Hematopoietic multipotent progenitor cell treated with erythropoietin and hydrocortisone succinate and interleukin-3 and kit ligand, for 8 days (in vitro differentiated cells): ENCODE data around the gene WDR33.

Experiments used
- DNase-seq: peaks from one replicate; pipeline ENCODE4 v3.0.0-alpha.2; 2015

Gene WDR33

DNA sequence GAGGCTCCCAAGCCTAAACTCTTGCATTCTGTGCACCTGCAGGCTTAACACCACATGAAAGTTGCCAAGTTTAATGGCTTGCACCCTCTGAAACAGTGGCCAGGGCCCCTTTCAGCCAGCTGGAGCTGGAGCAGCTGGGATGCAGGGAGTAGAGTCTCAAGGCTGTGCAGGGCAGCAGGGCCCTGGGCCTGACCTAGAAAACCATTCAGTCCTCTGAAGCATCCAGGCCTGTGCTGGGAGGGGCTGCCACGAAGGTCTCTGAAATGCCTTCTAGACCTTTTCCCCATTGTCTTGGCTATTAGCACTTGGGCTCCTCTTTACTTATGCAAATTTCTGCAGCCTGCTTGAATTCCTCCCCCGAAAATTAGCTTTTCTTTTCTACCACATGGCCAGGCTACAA is 120.3 kb downstream of the WDR33 start:
- DNase-seq: no peak

DNA sequence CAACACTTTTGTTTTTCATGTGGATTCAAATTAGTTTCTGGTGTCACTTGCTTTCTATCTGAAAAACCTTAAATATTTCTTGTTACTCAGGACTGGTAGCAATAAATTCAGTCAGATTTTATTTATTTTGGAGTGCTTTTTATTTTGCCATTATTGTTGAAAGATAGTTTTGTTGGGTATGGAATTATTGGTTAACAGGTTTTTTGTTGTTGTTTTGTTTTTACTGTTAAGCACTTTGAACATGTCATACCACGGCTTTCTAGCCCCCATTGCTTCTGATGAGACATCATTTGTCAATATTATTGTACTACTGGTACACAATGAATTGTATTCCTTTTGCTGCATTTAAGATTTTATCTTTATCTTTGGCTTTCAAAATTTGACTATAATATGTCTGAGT is 122.6 kb downstream of the WDR33 start:
- no peak for DNase-seq

DNA sequence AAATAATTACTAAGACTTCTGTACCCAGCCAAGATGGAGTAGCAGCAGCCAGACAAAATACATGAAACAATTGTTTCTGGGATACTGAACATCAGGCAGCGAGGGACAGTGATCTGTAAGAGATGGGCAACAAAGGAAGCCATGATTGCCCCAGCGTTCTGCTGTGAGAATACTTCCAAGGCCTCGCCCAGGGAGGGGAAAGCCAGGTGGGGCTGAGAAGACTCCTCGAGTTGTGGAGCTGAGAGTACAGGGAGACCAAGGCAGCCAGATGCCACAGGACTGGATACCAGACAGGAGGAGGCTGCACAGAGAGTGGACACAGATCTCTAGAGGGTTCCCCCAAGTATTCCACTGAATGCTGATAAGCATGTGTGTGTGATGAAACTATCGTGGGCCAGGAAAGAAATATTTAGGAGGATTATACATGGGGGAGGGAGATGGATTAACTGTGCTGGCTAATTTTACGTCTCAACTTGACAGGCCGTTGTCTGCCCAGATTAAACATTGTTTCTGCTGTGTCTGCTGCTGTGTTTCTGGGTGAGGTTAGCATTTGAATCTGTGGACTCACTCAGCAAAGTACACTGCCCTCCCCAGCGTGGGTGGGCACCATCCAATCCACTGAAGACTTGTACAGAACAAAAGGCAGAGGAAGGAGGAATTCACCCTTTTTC is 125.4 kb downstream of the WDR33 start:
- DNase-seq: no peak

DNA sequence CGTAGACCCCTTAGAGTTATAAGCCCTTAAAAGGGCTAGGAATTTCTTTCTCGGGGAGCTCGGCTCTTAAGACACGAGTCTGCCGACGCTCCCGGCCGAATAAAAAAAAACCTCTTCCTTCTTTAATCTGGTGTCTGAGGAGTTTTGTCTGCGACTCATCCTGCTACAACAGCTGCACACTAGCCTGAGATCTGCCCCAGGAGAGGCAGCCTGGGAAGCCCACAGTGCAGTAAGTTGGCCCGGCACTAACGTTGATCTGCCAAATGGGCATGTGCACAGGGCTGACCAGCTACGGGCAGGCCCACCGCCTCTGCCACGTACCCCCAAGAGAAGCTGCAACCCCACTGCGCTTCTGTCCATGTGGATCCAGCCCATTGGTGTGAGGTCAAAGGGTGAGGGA is 127.2 kb downstream of the WDR33 start:
- DNase-seq: no peak

DNA sequence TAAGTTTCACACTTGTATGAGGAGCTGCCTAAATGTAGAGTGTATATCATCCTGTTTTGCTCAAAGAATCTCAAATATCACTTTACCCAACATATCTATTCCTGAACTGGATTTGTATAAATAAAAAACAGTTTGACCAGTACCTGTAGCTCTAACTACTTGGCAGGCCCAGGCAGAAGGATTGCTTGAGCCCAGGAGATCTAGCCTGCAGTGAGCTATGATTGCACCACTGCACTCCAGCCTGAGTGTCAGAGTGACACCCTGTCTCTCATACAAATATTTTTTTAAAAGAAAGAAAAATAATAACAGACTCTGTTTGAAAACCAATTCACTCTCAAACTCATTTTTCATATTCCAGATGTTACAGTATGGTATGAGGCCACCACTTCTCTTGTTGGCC is 127.9 kb downstream of the WDR33 start:
- DNase-seq: no peak

DNA sequence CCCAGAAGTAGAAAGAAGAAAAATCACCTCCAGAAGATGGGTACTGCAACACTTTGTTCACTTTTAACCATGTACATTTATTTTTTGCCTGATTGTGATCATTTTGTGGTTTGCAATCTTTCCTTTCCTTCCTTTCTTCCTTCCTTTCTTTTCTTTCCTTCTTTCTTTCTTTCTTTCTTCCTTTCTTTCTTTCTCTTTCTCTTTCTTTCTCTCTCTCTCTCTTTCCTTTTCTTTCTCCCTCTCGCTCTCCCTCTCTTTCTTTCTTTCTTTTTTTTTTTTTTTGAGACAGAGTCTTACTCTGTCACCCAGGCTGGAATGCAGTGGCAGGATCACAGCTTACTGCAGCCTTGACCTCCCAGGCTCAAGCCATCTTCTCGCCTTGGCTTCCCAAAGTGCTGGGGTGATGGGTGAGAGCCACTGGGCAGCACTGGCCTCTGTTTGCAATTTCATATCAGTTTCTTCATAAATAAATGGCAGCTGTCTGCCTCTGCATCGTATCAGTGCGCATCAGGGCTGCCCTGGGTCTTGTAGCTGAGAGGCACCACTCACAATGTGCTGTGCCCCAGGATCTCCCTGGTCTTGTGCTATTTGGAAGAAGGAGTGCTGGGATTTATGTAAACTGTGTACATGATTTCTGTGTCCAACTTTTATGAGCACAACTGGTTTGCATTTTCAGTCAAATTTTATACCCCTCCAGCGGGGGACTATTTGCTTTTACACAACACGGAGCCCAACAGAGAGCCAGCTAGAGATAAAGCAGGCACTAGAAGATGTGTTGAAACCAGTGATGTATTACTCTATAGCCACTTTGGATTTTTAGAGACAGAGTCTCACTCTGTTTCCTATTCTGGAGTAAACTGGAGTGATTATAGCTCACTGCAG is 128.8 kb downstream of the WDR33 start:
- DNase-seq: no peak

DNA sequence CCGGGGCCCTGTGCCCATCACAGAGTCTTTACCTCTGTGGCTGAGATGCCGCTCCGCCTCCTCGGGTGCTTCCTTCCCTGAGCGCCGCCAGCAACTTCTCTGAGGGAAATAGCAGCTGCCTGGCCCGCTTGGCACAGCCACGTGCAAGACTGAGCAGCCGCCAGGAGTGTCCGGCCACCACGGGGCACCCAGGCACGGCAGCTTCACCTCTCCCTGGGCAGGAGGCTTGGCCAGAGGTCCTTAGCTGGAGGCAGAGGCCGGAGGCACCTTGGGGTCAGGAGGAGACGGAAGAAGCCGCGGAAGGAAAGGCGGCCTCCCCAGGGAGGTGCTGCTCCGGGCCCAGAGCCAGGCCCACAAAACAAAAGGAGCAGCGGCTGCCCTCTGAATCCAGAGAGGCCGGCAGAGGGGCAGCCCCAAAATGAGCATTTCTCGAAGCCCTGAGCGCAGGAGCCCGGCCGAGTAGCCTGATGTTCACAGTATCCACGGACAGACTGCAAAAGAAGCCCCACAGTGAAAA is 129.6 kb downstream of the WDR33 start:
- no peak for DNase-seq

DNA sequence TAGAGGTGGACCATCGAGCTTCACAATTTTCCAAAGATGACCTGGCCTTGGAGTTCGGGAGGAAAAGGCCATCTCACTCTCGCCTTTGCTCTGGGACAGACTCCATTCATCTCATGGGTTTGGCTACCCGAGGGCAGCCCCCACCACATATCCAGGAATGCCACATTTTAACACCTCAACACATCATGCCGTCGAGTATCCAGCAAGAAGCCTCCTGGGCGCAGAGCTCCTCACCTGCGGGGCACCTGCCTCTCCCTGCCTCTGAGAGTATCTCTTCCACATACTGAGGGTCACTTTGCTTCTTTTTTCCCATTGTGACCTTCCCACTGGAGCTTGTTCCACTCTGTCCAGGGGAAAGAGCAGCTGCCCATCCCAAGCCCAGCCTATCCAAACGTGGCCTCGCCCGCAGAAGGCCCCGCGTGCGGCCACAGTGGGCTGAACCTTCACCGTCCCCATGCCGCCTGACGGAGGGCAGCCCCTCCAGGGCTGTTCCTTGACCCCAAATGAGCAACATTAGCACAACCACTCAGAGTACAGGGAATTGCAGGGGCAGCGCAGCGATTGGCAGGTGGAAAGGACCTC is 130.2 kb downstream of the WDR33 start:
- DNase-seq: no peak

DNA sequence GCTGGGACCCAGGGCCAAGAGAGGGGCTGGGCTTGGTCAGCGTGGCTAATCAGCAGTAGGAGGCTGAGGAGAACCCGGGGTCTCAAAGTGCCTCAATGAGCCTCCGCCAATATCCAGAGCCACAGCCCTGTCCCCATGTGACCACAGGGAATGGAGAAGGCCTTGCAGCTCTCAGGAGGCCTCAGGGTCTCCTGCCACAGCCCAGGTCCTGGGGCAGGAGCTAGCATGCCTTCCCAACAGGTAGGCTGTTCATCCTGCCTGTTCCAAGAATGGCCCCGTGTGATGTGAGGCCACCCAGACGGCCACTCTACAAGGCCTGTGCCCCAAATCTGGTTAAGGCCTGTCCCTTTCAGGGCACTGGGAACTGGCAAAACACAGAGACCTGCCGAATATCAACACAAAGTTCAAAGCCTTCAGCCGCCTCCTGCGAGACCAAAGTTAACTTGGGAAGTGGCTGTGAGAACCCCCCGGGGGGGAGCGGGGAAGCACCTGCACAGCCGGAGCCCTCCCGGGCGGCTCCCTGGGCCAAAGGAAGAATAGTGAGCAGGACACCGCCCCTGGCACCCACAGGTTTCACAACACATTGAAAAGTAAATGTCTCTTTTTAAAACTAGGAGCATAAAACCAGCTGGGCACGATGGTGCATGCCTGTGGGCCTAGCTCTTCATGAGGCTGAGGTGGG is 131.2 kb downstream of the WDR33 start:
- no peak for DNase-seq

DNA sequence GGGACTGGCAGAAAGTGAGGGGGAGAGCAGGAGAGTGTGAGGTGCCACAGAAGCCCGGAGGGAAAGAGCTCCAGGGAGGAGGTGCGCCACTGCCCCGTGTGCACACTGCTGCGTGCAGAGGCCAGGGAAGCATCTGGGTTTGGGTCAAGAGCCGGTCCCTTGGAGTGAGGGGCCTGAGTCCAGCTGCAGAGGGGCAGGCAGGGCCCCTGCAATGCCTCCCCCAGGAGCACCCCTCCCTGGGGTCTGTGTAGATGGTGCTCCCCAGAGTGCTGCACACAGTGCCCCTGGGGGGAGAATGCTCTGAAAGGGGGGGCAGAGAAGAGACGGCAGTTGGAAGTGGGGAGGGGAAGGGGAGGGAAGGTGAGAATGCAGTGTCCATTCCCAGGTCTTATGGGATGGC is 132.0 kb downstream of the WDR33 start:
- DNase-seq: no peak

DNA sequence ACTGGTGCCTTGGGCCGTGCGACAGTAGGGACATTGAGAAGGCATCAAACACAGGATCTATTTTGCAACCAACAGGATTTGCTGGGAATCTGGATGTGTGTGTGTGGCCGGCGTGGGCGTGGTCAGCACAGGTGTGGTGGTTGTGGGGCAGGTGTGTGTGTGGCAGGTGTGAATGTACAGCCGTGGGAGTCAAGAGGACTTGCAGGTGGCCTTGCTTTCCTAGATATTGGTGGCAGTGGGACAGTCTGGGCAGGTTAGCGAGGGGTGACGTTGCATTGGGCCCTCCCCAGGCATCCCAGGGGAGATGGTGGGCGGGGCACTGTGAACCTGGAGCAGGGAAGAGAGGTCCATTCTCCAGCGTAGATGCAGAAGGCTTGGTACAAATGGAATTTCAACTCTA is 132.4 kb downstream of the WDR33 start:
- DNase-seq: no peak

DNA sequence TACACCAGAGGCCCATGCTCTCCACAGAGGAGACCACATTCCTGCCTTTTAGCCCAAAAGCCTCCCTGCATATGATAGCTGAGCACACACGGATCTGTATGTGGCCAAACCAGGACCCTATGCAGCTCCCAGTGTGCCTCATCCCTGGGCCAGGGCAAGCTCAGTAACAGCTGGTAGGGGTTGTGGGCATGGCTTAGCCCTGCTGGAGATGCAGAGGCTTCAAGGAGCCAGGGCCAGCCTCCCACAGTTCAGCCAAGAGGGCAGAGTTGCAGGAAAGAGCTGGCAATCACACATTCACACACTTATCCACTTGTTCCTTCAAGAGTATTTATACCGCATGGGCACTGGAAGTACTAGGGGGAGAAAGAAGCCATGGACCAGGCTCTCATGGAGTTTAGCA is 134.1 kb downstream of the WDR33 start:
- DNase-seq: no peak

DNA sequence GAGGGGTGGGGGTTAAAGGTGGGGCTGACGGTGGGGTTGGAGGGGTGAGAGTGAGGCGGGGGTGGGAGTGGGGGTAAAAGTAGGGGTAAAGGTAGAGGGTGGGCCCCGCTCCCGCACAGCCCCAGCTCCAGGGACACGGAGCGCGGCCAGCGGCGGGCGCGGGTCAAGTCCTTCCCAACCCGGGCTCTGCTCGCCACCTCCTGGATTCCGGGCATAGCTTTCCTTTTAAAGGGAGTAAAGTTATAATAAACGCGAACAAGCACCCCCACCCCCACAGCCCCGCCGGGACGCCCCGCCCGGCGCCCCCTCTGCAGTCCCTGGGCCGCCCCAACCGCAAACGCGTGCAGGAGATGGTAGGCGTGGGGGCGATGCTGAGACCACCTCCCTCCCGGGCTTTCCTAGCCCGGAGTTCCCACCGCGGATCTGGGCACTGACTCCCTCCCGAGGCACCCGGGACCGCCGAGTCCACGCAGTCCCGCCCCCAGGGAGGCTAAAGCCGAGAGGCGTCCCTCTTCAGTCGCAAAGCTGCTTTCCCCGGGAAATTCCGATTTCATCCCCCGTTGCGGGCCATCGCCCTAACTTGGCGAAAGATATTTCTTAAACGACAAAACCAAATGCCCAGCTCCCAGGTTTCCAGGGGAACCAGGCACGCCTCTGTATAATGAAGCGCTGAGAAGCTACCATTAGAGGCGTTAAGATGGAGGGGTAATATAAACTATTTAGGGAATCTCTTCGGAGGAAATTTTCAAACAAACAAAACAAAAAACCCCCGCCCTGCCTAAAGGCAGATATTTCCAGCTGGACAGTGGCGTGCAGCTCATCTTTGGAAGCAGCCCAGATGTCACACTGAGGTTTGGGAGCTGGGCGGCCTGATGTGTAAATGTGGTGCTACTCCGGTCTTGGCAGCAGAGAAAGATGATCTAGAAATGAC is 135.4 kb downstream of the WDR33 start, which contains the start of gene LIMS2:
LIMS2 (minus strand) TSS at position 200 of the 931 bp plus-strand sequence. CDS start 506 bp downstream, outside the sequence.
- DNase-seq: no peak

DNA sequence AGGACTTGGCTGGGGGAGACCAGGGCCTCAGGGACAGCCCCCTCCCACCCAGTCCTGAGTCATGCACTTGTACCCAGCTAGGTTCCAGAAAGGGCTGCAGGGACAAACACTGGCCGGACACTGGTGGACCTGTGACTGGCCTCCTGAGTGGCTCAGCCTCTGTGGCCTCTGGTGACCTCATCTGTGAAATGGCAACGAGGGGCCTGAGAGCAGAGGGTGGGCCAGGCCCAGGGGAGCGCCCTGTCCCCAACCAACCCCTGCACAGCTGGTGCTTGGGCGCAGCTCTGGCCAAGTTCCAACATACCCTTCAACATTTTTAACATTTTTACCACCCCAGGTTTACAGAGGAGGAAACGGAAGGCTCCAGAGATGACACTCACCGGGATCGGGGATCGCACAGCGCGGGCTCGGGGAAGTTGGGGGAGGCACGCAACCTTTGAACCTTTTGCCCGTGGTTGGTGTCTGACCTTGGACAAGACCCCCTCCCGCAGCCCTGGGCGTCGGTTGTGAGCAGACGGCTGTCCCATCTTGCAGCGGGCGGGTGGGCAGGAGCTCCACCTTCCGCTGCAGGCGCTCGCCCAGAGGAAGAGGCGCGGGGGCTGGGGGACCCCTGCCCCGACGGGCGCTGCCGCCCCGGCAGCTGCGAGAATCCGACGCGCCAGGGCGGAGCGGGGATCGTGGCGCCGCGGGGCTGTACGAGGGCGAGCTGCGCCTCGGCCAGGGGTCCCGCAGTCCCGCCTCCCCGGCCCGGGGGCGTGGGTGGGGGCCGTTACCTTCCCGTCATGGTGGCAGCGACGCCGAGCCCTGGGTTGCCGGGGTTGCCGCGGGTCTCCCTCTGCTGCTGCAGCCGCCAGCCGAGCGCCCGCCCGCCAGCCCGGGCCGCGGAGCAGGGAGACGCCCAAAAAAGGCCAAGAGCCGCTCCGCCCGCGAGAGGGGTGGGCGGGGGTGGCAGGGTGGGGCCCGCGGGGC is 136.4 kb downstream of the WDR33 start:
- peak; percentile 8 for DNase-seq

DNA sequence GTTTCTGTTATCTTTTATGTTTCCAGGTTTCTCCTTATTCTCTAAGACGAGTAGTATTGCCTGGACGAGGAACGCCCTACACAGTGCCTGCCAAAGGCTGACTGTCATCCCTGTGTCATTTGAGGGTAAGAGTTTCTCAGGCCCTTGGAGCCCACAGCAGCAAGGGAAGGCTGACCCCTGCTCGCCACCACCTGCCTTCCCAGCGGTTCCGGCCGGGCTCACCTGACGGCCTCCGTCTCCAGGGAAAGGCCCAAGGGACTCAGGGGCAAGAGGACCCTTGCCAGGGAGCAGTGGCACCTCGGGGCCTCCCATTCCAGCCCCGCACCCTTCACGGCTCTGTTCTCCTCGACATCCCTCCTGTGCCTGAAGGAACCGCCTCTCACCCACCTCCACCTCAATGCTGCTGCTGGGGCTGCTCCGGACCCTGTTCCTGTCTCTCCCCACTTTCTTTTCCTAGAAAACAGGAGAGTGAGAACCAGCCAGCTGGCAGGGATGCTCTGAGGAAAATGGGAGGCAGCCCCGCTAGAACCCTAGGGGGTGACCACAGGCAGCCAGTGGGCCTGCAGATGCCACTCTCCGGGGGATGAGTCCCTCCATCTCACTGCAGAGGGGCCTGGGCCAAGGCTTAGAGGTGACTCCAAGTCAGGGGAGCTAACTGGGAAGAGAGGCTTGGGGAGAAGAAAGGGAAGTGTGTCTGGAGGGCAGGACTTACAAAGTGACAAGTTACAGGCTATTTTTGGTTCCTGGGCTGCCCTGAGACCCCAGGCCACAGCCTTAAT is 137.5 kb downstream of the WDR33 start:
- no peak for DNase-seq

DNA sequence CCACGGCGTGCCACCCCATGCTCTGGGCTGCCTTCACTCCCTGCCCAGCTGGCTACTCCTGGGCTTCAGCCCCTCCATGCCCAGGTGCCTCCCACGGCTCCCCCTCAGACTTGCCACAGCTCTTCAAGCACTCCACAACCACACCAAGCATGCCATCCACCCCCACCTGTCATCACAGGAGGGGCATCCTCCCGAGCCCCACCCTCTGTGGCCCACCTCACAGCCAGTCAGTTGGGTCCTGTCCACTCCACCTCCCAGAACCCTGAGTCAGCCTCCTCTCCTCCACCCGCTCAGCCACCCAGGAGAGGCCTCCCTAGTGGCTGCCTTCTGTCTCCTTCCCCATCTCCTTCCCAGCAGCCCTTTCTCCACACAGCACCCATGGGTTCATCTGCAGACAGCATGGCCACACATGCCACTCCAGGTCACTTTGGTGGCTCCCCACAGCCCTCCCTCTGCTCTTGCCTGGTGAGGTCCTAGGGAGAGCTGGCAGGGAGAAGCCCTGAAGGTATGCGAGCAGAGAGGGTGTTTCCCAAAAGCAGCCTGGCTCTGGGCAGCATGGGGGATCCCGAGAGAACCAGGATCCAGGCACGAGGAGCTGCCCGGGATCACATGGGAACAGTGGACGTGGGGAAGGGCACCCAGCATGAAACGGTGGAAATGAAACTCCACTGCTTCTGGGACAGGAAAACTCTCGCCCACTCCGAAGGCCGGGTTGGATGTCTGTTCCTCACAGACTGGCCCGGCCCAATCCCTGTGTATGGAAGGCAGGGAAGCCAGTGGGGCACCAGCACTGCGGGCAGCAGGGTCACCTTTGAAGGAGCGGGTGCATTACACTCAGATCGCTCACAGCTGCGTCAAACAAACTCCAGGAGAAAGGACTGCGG is 138.4 kb downstream of the WDR33 start:
- no peak for DNase-seq

DNA sequence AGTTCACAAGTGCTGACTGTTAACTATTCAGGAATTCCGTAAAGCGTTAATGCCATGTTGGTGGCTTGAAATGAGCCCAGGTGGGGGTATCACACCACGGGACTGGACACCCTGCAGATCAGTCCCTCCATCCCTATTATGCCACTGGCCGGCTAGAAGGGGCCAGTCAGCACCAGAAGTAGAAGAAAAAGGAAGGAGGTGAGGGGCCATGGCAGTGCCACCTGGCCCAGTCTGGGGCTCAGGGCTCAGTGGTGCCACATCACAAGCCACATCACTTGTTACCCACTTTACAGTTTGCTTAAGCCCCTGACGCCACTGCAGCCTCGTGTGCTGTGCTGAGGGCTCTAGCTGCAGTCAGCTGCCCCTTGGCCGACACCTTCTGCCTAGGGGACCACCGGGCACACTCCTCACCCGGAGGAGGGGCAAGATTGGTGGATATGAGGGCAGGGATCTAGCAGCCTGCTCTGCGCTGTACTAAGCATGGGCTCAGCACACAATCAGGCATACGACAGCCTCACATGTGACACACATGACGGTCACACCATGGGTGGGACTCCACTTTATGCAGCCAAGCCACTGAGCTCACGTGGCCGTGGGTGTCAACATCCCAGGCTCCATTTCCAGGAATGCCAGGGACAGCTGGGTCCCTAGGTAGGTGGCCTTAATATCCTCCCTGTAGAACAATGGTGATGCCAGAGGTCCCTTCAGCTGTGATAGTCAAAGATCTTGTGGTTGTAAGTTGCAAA is 139.2 kb downstream of the WDR33 start:
- no peak for DNase-seq

DNA sequence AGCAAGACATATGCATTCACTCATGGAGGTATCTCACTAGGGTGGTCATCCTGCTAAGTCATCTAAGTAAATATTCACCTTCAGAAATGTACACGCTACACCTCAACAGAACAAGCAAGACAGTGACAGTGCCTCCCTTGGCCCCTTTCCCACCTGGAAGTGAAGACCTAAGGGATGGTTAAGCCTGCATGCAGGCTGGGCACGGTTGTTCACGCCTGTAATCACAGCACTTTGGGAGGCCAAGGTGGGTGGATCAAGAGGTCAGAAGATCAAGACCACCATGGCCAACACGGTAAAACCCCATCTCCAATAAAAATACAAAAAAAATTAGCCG is 140.0 kb downstream of the WDR33 start:
- DNase-seq: no peak
